Neural cell (in vitro differentiated cells): Measurements from ENCODE around the gene CCDC7.
"Not testable (repeated sequence)": the region's sequence is repeated elsewhere in the genome, so short reads cannot be mapped to it uniquely, and the experiment has no call there.

Source experiments
- CTCF ChIP-seq: fragments of 450-650 bp; IDR thresholded peaks from 2 replicates; pipeline ENCODE4 v1.5.1; 2014; ENCODE audit warnings: antibody characterized with exemption, mild to moderate bottlenecking, moderate library complexity; ENCODE audit not compliant: poor library complexity, severe bottlenecking
- EP300 ChIP-seq: fragments of 450-650 bp; conservative IDR thresholded peaks from 2 replicates; pipeline ENCODE4 v1.6.1; 2014; ENCODE audit warnings: antibody characterized with exemption, mild to moderate bottlenecking, moderate library complexity; ENCODE audit not compliant: poor library complexity, severe bottlenecking
- EZH2 ChIP-seq: fragments of 200-600, 300-800 bp; shearing (Covaris generic), sonication (generic); IDR thresholded peaks from 2 replicates; pipeline ENCODE4 v1.6.1; 2014; ENCODE audit warnings: antibody characterized with exemption, low read length, borderline replicate concordance, mild to moderate bottlenecking; ENCODE audit not compliant: insufficient read depth, poor library complexity, severe bottlenecking
- POLR2AphosphoS5 ChIP-seq: IDR thresholded peaks from 2 replicates; pipeline ENCODE4 v1.6.1; 2012
- SMC3 ChIP-seq: fragments of 450-650 bp; conservative IDR thresholded peaks from 2 replicates; pipeline ENCODE4 v1.6.1; 2014; ENCODE audit warnings: antibody characterized with exemption, mild to moderate bottlenecking, moderate library complexity; ENCODE audit not compliant: poor library complexity

DNA sequence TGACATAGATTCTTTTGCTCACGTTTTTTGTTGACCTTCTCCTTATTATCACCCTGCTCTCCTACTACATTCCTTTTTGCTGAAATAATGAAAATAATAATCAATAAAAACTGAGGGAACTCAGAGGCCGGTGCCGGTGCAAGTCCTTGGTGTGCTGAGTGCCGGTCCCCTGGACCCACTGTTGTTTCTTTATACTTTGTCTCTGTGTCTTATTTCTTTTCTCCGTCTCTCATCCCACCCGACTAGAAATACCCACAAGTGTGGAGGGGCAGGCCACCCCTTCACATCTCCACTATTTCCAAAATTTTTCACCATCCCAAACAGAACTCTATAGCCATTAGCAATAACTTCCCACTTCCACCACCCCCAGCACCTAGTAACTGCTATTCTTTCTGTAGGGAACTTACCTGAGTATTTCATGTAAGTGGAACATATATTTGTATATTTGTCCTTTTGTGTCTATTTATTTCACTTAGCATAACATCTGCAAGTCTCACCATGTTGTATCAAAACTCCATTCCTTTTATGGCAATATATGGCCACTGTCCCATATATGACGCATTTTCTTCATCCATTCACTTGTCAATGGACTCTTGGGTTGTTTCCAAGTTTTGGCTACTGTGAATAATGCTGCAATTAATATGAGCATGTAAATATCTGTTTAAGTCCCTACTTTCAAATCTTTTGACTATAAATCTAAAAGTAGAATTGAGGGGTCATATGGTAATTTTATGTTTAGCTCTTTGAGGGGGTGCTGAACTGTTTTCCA, 449.4 kb downstream of the CCDC7 start:
- TF ChIP-seq CTCF, POLR2AphosphoS5, EP300, SMC3, EZH2: not testable (repeated sequence)
